ENCODE measurements around the gene SORCS2.
"Not testable (repeated sequence)": the region's sequence is repeated elsewhere in the genome, so short reads cannot be mapped to it uniquely, and the experiment has no call there.

DNA sequence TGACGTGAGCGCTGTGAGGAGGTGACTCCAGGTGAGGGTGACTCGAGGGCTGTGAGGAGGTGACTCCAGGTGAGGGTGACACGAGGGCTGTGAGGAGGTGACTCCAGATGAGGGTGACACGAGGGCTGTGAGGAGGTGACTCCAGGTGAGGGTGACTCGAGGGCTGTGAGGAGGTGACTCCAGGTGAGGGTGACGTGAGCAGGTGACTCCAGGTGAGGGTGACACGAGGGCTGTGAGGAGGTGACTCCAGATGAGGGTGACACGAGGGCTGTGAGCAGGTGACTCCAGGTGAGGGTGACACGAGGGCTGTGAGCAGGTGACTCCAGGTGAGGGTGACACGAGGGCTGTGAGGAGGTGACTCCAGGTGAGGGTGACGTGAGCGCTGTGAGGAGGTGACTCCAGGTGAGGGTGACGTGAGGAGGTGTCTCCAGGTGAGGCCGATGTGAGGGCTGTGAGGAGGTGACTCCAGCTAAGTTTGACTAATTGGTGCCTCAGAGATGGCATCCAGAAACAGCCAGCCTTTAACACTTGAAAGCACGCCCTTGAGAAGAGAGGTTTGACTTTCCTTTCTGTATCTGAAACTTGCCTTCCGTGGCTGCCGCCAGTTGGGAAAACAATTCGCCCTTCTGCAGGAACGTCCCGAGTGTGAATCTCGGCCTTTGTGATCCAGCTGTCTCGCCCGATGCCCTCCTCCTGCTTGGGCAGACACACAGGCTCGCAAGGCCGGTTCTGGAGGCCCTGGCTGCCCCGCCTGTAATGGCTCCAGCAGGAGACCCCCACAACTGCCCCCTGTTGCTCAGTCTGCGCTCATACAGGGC lies 27.1 kb upstream of the SORCS2 start:
- TF ChIP-seq, protein P1, sequence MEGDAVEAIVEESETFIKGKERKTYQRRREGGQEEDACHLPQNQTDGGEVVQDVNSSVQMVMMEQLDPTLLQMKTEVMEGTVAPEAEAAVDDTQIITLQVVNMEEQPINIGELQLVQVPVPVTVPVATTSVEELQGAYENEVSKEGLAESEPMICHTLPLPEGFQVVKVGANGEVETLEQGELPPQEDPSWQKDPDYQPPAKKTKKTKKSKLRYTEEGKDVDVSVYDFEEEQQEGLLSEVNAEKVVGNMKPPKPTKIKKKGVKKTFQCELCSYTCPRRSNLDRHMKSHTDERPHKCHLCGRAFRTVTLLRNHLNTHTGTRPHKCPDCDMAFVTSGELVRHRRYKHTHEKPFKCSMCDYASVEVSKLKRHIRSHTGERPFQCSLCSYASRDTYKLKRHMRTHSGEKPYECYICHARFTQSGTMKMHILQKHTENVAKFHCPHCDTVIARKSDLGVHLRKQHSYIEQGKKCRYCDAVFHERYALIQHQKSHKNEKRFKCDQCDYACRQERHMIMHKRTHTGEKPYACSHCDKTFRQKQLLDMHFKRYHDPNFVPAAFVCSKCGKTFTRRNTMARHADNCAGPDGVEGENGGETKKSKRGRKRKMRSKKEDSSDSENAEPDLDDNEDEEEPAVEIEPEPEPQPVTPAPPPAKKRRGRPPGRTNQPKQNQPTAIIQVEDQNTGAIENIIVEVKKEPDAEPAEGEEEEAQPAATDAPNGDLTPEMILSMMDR (IDR thresholded peaks at IDR 0.05), result not testable (repeated sequence)
- TF ChIP-seq POLR2AphosphoS5 (IDR thresholded peaks at IDR 0.05), result not testable (repeated sequence)

Data from prostate gland (tissue), 2 donors.